Measurements from ENCODE around the gene VPS41.

The VPS41 gene

GRCh38 chr7:38806912-38807311 is 102.1 kb downstream of the VPS41 start:
- no peak for DNase-seq (ENCODE audit: low read depth in 2 of 2)

- DNase-seq (ENCODE audit: low read depth in 2 of 2): no peak
Measured at GRCh38 chr7:38801786-38802185, 107.2 kb downstream of the VPS41 start.

GRCh38 chr7:38798552-38799267 is 110.3 kb downstream of the VPS41 start:
- no peak for DNase-seq (ENCODE audit: low read depth in 2 of 2)

- DNase-seq (ENCODE audit: low read depth in 2 of 2): peak; percentile 19 to 36
Measured at GRCh38 chr7:38796626-38797501, 112.1 kb downstream of the VPS41 start.

- no peak for DNase-seq (ENCODE audit: low read depth in 2 of 2)
Measured at GRCh38 chr7:38795593-38795992, 113.4 kb downstream of the VPS41 start.

- no peak for DNase-seq (ENCODE audit: low read depth in 2 of 2)
Measured at GRCh38 chr7:38781991-38782390, 127.0 kb downstream of the VPS41 start.

- DNase-seq (ENCODE audit: low read depth in 2 of 2): no peak
Measured at GRCh38 chr7:38777609-38778008, 131.4 kb downstream of the VPS41 start.

GRCh38 chr7:38775506-38776175 is 133.3 kb downstream of the VPS41 start:
- no peak for DNase-seq (ENCODE audit: low read depth in 2 of 2)

GRCh38 chr7:38773430-38773829 is 135.6 kb downstream of the VPS41 start:
- no peak for DNase-seq (ENCODE audit: low read depth in 2 of 2)

- DNase-seq (ENCODE audit: low read depth in 2 of 2): no peak
Measured at GRCh38 chr7:38760226-38760625, 148.8 kb downstream of the VPS41 start.

- DNase-seq (ENCODE audit: low read depth in 2 of 2): no peak
Measured at GRCh38 chr7:38759028-38759427, 150.0 kb downstream of the VPS41 start.

GRCh38 chr7:38757931-38758330 is 151.1 kb downstream of the VPS41 start:
- DNase-seq (ENCODE audit: low read depth in 2 of 2): no peak

- no peak for DNase-seq (ENCODE audit: low read depth in 2 of 2)
Measured at GRCh38 chr7:38756521-38756920, 152.5 kb downstream of the VPS41 start.

GRCh38 chr7:38753347-38753746 is 155.6 kb downstream of the VPS41 start:
- no peak for DNase-seq (ENCODE audit: low read depth in 2 of 2)

- DNase-seq (ENCODE audit: low read depth in 2 of 2): no peak
Measured at GRCh38 chr7:38751416-38751815, 157.6 kb downstream of the VPS41 start.

GRCh38 chr7:38748056-38748610 is 160.9 kb downstream of the VPS41 start:
- DNase-seq (ENCODE audit: low read depth in 2 of 2): no peak

- no peak for DNase-seq (ENCODE audit: low read depth in 2 of 2)
Measured at GRCh38 chr7:38746438-38746837, 162.6 kb downstream of the VPS41 start.

GRCh38 chr7:38744746-38745145 is 164.2 kb downstream of the VPS41 start:
- no peak for DNase-seq (ENCODE audit: low read depth in 2 of 2)

- no peak for DNase-seq (ENCODE audit: low read depth in 2 of 2)
Measured at GRCh38 chr7:38743899-38744298, 165.1 kb downstream of the VPS41 start.

GRCh38 chr7:38740041-38740440 is 168.9 kb downstream of the VPS41 start:
- no peak for DNase-seq (ENCODE audit: low read depth in 2 of 2)

- DNase-seq (ENCODE audit: low read depth in 2 of 2): no peak
Measured at GRCh38 chr7:38736138-38736537, 172.9 kb downstream of the VPS41 start.

GRCh38 chr7:38731215-38731614 is 177.8 kb downstream of the VPS41 start:
- DNase-seq (ENCODE audit: low read depth in 2 of 2): no peak
